Keratinocyte (primary cell): ENCODE data around the gene GARNL3. TPM values are rescaled to one million over a fixed set of nuclear protein-coding genes. Genes with fewer than 3 reads are reported as not detected.

Experiments used
- DNase-seq: peaks from one replicate; pipeline ENCODE4 v3.0.0-alpha.2; 2011; ENCODE audit warnings: low read depth, missing footprints, low spot score
- FAIRE-seq: peaks from 2 replicates; lab custom pipeline; 2011; peaks lifted over from hg19 to GRCh38; lab: Jason Lieb, UNC
- H2AFZ ChIP-seq: 2 replicates; pipeline ENCODE4 v1.6.0; 2012; ENCODE audit warnings: low read length, control low read depth, inconsistent platforms; ENCODE audit not compliant: control insufficient read depth
- H3K27ac ChIP-seq: 2 replicates; pipeline ENCODE4 v1.5.1; 2011; ENCODE audit warnings: low read length; ENCODE audit not compliant: control insufficient read depth, insufficient read depth
- H3K27me3 ChIP-seq: 3 replicates; pipeline ENCODE4 v1.6.0; 2011; ENCODE audit warnings: low read length; ENCODE audit not compliant: control insufficient read depth, insufficient read depth; ENCODE audit errors: extremely low read depth
- H3K36me3 ChIP-seq, 2 experiments: 2 replicates in 1 of 2; 3 replicates in 1 of 2; pipeline ENCODE4 v1.5.1; 2011; ENCODE audit warnings: low read length in 2 of 2, mild to moderate bottlenecking in 1 of 2; ENCODE audit not compliant: control insufficient read depth in 2 of 2, insufficient read depth in 2 of 2; ENCODE audit errors: extremely low read depth in 1 of 2
- H3K4me1 ChIP-seq: 3 replicates; pipeline ENCODE4 v1.5.1; 2011; ENCODE audit warnings: low read length; ENCODE audit not compliant: control insufficient read depth, insufficient read depth; ENCODE audit errors: extremely low read depth
- H3K4me2 ChIP-seq: 3 replicates; pipeline ENCODE4 v1.6.0; 2011; ENCODE audit warnings: low read depth, low read length; ENCODE audit not compliant: control insufficient read depth, insufficient read depth; ENCODE audit errors: extremely low read depth
- H3K4me3 ChIP-seq, 3 experiments: fragments of 200-600 bp in 1 of 3; sonication (generic) in 1 of 3; 2 replicates in 2 of 3; 3 replicates in 1 of 3; pipeline ENCODE4 v1.5.1; 2011 to 2016; ENCODE audit warnings: low read length in 3 of 3, mild to moderate bottlenecking in 3 of 3, control low read depth in 2 of 3, inconsistent platforms in 1 of 3, low read depth in 1 of 3, mixed read lengths in 1 of 3, mixed run types in 1 of 3, moderate library complexity in 1 of 3; ENCODE audit not compliant: control insufficient read depth in 2 of 3, insufficient read depth in 2 of 3; ENCODE audit errors: extremely low read depth in 1 of 3
- H3K79me2 ChIP-seq: 2 replicates; pipeline ENCODE4 v1.6.0; 2012; ENCODE audit warnings: low read length; ENCODE audit not compliant: control insufficient read depth, insufficient read depth
- H3K9ac ChIP-seq: 3 replicates; pipeline ENCODE4 v1.6.0; 2011; ENCODE audit warnings: low read length; ENCODE audit not compliant: control insufficient read depth, insufficient read depth; ENCODE audit errors: extremely low read depth
- H3K9me1 ChIP-seq: 3 replicates; pipeline ENCODE4 v1.6.0; 2011; ENCODE audit warnings: low read length; ENCODE audit not compliant: control insufficient read depth, insufficient read depth; ENCODE audit errors: extremely low read depth
- H3K9me3 ChIP-seq: 2 replicates; pipeline ENCODE4 v1.5.1; 2012; ENCODE audit warnings: low read depth, low read length; ENCODE audit not compliant: control insufficient read depth
- H4K20me1 ChIP-seq: 3 replicates; pipeline ENCODE4 v1.6.0; 2011; ENCODE audit warnings: low read length; ENCODE audit not compliant: control insufficient read depth, insufficient read depth; ENCODE audit errors: extremely low read depth
- CTCF ChIP-seq, 3 experiments: IDR thresholded peaks in 1 of 3; conservative IDR thresholded peaks in 1 of 3; optimal IDR thresholded peaks in 1 of 3; 2 replicates in 2 of 3; 3 replicates in 1 of 3; pipeline versions ENCODE3 to v1.5.1; 2011; ENCODE audit warnings: low read length in 3 of 3, mild to moderate bottlenecking in 3 of 3, moderate library complexity in 2 of 3, control low read depth in 1 of 3, inconsistent platforms in 1 of 3; ENCODE audit not compliant: insufficient read depth in 2 of 3; ENCODE audit errors: extremely low read depth in 1 of 3
- EZH2 ChIP-seq: IDR thresholded peaks from one replicate; pipeline ENCODE4 v1.6.1; 2012; ENCODE audit warnings: inconsistent platforms, mild to moderate bottlenecking, low read length, moderate library complexity
- dilution Hi-C: fragments of 300-500 bp; cut with MboI; formaldehyde crosslinking; loops from one replicate; pipeline ENCODE4 v1.7.0; 2020; ENCODE audit warnings: low sequenced_read_pairs; ENCODE audit not compliant: extremely low pct_ligation_motif_present
- polyA plus RNA-seq, 5 experiments: library from polyadenylated mRNA; depleted of rRNA in 3 of 5; stranded (reverse) in 3 of 5; stranded (forward) in 1 of 5; unstranded in 1 of 5; fragments of >200 nt; gene quantifications; 1 replicate in 1 of 5; 2 replicates in 3 of 5; 3 replicates in 1 of 5; pipeline versions ENCODE4 v1.2.1 to v1.2.3, GENCODE V29; 2011 to 2012; ENCODE audit warnings: missing spikeins in 2 of 5, low read depth in 1 of 5, low replicate concordance in 1 of 5

GARNL3 gene
- polyA plus RNA-seq, 1 donor (not counting 4 experiments of a cell fraction or from before 2014, with no cell fraction given): 2.4 TPM

GRCh38 chr9:127248241-127248640, 16.3 kb upstream of the GARNL3 start:
- DNase-seq (no peak), FAIRE-seq (no peak)
- H3K27me3 ChIP-seq: no peaks in the 10 kb centered on the region
- H3K9me3 ChIP-seq: no peaks in the 10 kb centered on the region
- H3K9me1 ChIP-seq: no peaks in the 10 kb centered on the region
- dilution Hi-C loops: no loop called here
- no peaks in the 10 kb centered on the region for H3K36me3 ChIP-seq
- H2AFZ ChIP-seq: no peak overlapping the region
- no peak overlapping the region for H3K4me3 ChIP-seq
- H4K20me1 ChIP-seq: no peaks in the 10 kb centered on the region
- H3K4me2 ChIP-seq: no peak overlapping the region
- peaks cover 2% of the 10 kb centered on the region for H3K4me1 ChIP-seq
- H3K9ac ChIP-seq: no peak overlapping the region
- no peak overlapping the region for H3K27ac ChIP-seq
- H3K79me2 ChIP-seq: no peaks in the 10 kb centered on the region
- TF ChIP-seq EZH2 (no peak), CTCF (optimal IDR thresholded peaks at IDR 0.05 in 1 of 3, IDR thresholded peaks at IDR 0.05 in 1 of 3, conservative IDR thresholded peaks at IDR 0.05 in 1 of 3; ENCODE audit: extremely low read depth in 1 of 3, insufficient read depth in 2 of 3, low read length in 3 of 3) (no peak)

- Histone ChIP-seq H3K79me2 (no peaks in the 10 kb centered on the region), H3K36me3 (no peaks in the 10 kb centered on the region), H2AFZ (no peak overlapping the region), H3K9me1 (no peaks in the 10 kb centered on the region), H3K9ac (no peak overlapping the region), H3K27me3 (no peaks in the 10 kb centered on the region), H3K27ac (no peak overlapping the region), H3K4me3 (no peak overlapping the region), H3K9me3 (no peaks in the 10 kb centered on the region), H4K20me1 (no peaks in the 10 kb centered on the region), H3K4me1 (peaks cover 2% of the 10 kb centered on the region), H3K4me2 (no peak overlapping the region)
- dilution Hi-C loops: no loop called here
- DNase-seq (no peak), FAIRE-seq (no peak)
- TF ChIP-seq EZH2 (no peak), CTCF (optimal IDR thresholded peaks at IDR 0.05 in 1 of 3, IDR thresholded peaks at IDR 0.05 in 1 of 3, conservative IDR thresholded peaks at IDR 0.05 in 1 of 3; ENCODE audit: extremely low read depth in 1 of 3, insufficient read depth in 2 of 3, low read length in 3 of 3) (no peak)
Observed at GRCh38 chr9:127249877-127250276, 14.7 kb upstream of the GARNL3 start.
